K562 (cell line): ENCODE data around the gene IBTK. TPM values are rescaled to one million over a fixed set of nuclear protein-coding genes. Genes with fewer than 3 reads are reported as not detected.

ENCODE experiments used
- ASH1L ChIP-seq: fragments of 450-650 bp; IDR thresholded peaks from 2 replicates; pipeline ENCODE4 v1.6.1; 2018; ENCODE audit warnings: borderline replicate concordance, mild to moderate bottlenecking, low read depth; ENCODE audit not compliant: partially characterized antibody
- BCLAF1 ChIP-seq, 2 experiments: fragments of 450-650 bp in 1 of 2; IDR thresholded peaks; 2 replicates each; pipeline ENCODE4 v1.6.1; 2011 to 2017; ENCODE audit warnings: low read depth in 2 of 2, antibody characterized with exemption in 1 of 2, borderline replicate concordance in 1 of 2, low read length in 1 of 2, mild to moderate bottlenecking in 1 of 2, mixed read lengths in 1 of 2; ENCODE audit not compliant: control insufficient read depth in 1 of 2
- BDP1 ChIP-seq: IDR thresholded peaks from 3 replicates; pipeline ENCODE4 v1.6.1; 2011; ENCODE audit not compliant: insufficient read length, insufficient read depth
- BRF1 ChIP-seq: IDR thresholded peaks from 3 replicates; pipeline ENCODE4 v1.6.1; 2011; ENCODE audit warnings: borderline replicate concordance, mild to moderate bottlenecking; ENCODE audit not compliant: insufficient read length; ENCODE audit errors: extremely low read depth
- CHD2 ChIP-seq: IDR thresholded peaks from 2 replicates; pipeline ENCODE4 v1.6.1; 2011; ENCODE audit warnings: low read depth, low read length
- DPF2 ChIP-seq: fragments of 450-650 bp; IDR thresholded peaks from 2 replicates; pipeline ENCODE4 v1.6.1; 2016
- ESRRA ChIP-seq: fragments of 450-650 bp; IDR thresholded peaks from 2 replicates; pipeline ENCODE4 v1.6.1; 2014; ENCODE audit warnings: low read depth, mild to moderate bottlenecking, moderate library complexity, borderline replicate concordance
- FOXJ3 ChIP-seq: sonication (generic); formaldehyde crosslinking; IDR thresholded peaks from 2 replicates; pipeline ENCODE4 v1.4.0; 2020; ENCODE audit warnings: mild to moderate bottlenecking, missing genetic modification reagents
- HNRNPLL ChIP-seq: fragments of 200-400 bp; formaldehyde crosslinking; IDR thresholded peaks from 2 replicates; pipeline ENCODE4 v1.6.1; 2017; ENCODE audit warnings: low read length, low read depth, mild to moderate bottlenecking; ENCODE audit not compliant: poor library complexity, severe bottlenecking
- L3MBTL2 ChIP-seq: fragments of 450-650 bp; IDR thresholded peaks from 2 replicates; pipeline ENCODE4 v1.6.1; 2016; ENCODE audit warnings: mild to moderate bottlenecking, moderate library complexity
- MTA3 ChIP-seq: fragments of 450-650 bp; formaldehyde crosslinking; IDR thresholded peaks from 2 replicates; pipeline ENCODE4 v1.6.1; 2017; ENCODE audit warnings: mild to moderate bottlenecking, borderline replicate concordance
- MYNN ChIP-seq, 2 experiments: sonication (generic); formaldehyde crosslinking in 1 of 2; IDR thresholded peaks; 2 replicates each; pipeline versions ENCODE4 v1.5.0 to v1.6.1; 2016 to 2020; ENCODE audit warnings: antibody characterized with exemption in 1 of 2, missing genetic modification reagents in 1 of 2
- NFYB ChIP-seq: IDR thresholded peaks from 2 replicates; pipeline ENCODE4 v1.6.1; 2011; ENCODE audit warnings: mild to moderate bottlenecking, moderate library complexity; ENCODE audit not compliant: insufficient read length; ENCODE audit errors: extremely low read depth
- PML ChIP-seq: IDR thresholded peaks from 2 replicates; pipeline ENCODE4 v1.6.1; 2012; ENCODE audit warnings: low read length, inconsistent platforms
- RBM25 ChIP-seq: fragments of 200-400 bp; formaldehyde crosslinking; IDR thresholded peaks from 2 replicates; pipeline ENCODE4 v1.6.1; 2018; ENCODE audit warnings: low read length, low read depth, moderate library complexity; ENCODE audit not compliant: severe bottlenecking
- SIN3B ChIP-seq: fragments of 450-650 bp; IDR thresholded peaks from 2 replicates; pipeline ENCODE4 v1.6.1; 2017; ENCODE audit warnings: low read depth, mild to moderate bottlenecking, moderate library complexity
- TAF1 ChIP-seq: IDR thresholded peaks from 2 replicates; pipeline ENCODE4 v1.6.1; 2011; ENCODE audit warnings: mild to moderate bottlenecking, low read length, moderate library complexity; ENCODE audit not compliant: insufficient read depth, control insufficient read depth, severe bottlenecking; ENCODE audit errors: extremely low read depth
- TFAM ChIP-seq: fragments of 250-450 bp; sonication (Bioruptor Pico); conservative IDR thresholded peaks from 2 replicates; pipeline ENCODE4 v1.5.0; 2021; ENCODE audit warnings: mild to moderate bottlenecking, moderate library complexity
- THRB ChIP-seq: fragments of 450-650 bp; formaldehyde crosslinking; conservative IDR thresholded peaks from 2 replicates; pipeline ENCODE4 v1.4.0; 2022; ENCODE audit warnings: mild to moderate bottlenecking, missing genetic modification characterization
- TOE1 ChIP-seq, 2 experiments: fragments of 450-650 bp in 1 of 2; sonication (generic) in 1 of 2; formaldehyde crosslinking in 1 of 2; IDR thresholded peaks; 2 replicates each; pipeline versions ENCODE4 v1.7.1 to v1.8.0; 2016 to 2022; ENCODE audit warnings: borderline replicate concordance in 2 of 2, mild to moderate bottlenecking in 2 of 2, antibody characterized with exemption in 1 of 2, inconsistent platforms in 1 of 2, low read depth in 1 of 2, missing genetic modification reagents in 1 of 2, moderate library complexity in 1 of 2
- ZNF121 ChIP-seq: sonication (generic); formaldehyde crosslinking; conservative IDR thresholded peaks from 2 replicates; pipeline ENCODE4 v1.8.0; 2022; ENCODE audit warnings: missing genetic modification reagents
- ZNF133 ChIP-seq: fragments of 250-450 bp; sonication (Bioruptor Pico); IDR thresholded peaks from 2 replicates; pipeline ENCODE4 v1.4.0; 2020; ENCODE audit warnings: mild to moderate bottlenecking
- polyA plus RNA-seq, 8 experiments: library from polyadenylated mRNA; depleted of rRNA in 4 of 8; stranded (reverse) in 5 of 8; unstranded in 3 of 8; fragments of >200 nt; fragmentation: Nextera tagmentation in 2 of 8; fragmentation: Illumina TruSeq in 1 of 8; extraction: Ambion mirVana in 2 of 8; extraction: Trizol in 1 of 8; gene quantifications; 2 replicates each; pipeline versions ENCODE4 v1.2.1 to v1.2.3, GENCODE V29; 2011 to 2014; ENCODE audit warnings: inconsistent platforms in 1 of 8, missing spikeins in 1 of 8
- total RNA-seq, 7 experiments: library from RNA; depleted of rRNA in 6 of 7; stranded (reverse); fragments of >200 nt in 6 of 7; fragmentation: Illumina TruSeq in 2 of 7; extraction: Trizol in 2 of 7; gene quantifications; 2 replicates each; pipeline versions ENCODE4 v1.2.1 to v1.2.3, GENCODE V29; 2011 to 2021; ENCODE audit warnings: low replicate concordance in 1 of 7

Gene IBTK
- total and polyA plus RNA-seq, 9 of the 15 experiments (the other 6 are each of a cell fraction or from before 2014, with no cell fraction given), result 13.2 to 36.4 (median 21.8) TPM

GRCh38 chr6:82247505-82248272 lies at the start of gene IBTK (continued):
- TF ChIP-seq MTA3, result 0 out of 2 replicates have a peak, but pooled peaks have one; percentile 24
- TF ChIP-seq ZNF121 (CRISPR knock-in tag), result peak; percentile 43
- TF ChIP-seq FOXJ3 (CRISPR knock-in tag), result no peak
- no peak for TF ChIP-seq THRB (CRISPR knock-in tag)
- no peak for TF ChIP-seq ZNF133 (CRISPR knock-in tag)
- TF ChIP-seq BCLAF1 (IDR thresholded peaks at IDR 0.05; ENCODE audit: borderline replicate concordance in 1 of 2, control insufficient read depth in 1 of 2, low read depth in 2 of 2, low read length in 1 of 2), result no peak
- peak; percentile 46; the same call in 1 of the 2 replicates for TF ChIP-seq PML
- TF ChIP-seq TOE1 (IDR thresholded peaks at IDR 0.05; ENCODE audit: borderline replicate concordance), result 0 out of 2 replicates have a peak, but pooled peaks have one; percentile 14
- TF ChIP-seq TOE1 (CRISPR knock-in tag; IDR thresholded peaks at IDR 0.05; ENCODE audit: borderline replicate concordance, low read depth), result no peak
- 0 out of 2 replicates have a peak, but pooled peaks have one; percentile 33 for TF ChIP-seq SIN3B
- no peak for TF ChIP-seq TFAM (CRISPR knock-in tag)
- peak; percentile 70 for TF ChIP-seq CHD2
- no peak for TF ChIP-seq DPF2
- peak; percentile 82 for TF ChIP-seq ESRRA
- peak; percentile 90 for TF ChIP-seq RBM25
- peak; percentile 68 for TF ChIP-seq HNRNPLL
- TF ChIP-seq TAF1, result peak; percentile 53
- peak; percentile 84 for TF ChIP-seq NFYB
- TF ChIP-seq ASH1L, result peak; percentile 96
- peak; percentile 41; the same call in 1 of the 2 replicates for TF ChIP-seq MYNN (IDR thresholded peaks at IDR 0.05)
- TF ChIP-seq MYNN (CRISPR knock-in tag; IDR thresholded peaks at IDR 0.05), result no peak
- no peak for TF ChIP-seq BRF1
- no peak for TF ChIP-seq BDP1
- TF ChIP-seq L3MBTL2, result peak; percentile 54; the same call in 1 of the 2 replicates
